CMK (cell line): ENCODE data around the gene SLC6A13.
A peak's percentile ranks its signal among the peaks of the same experiment; 100 is the strongest.
"Not testable (repeated sequence)": the region's sequence is repeated elsewhere in the genome, so short reads cannot be mapped to it uniquely, and the experiment has no call there.

Experiments used
- DNase-seq: peaks from one replicate; pipeline ENCODE4 v3.0.0-alpha.2; 2010; ENCODE audit warnings: low read depth

The SLC6A13 gene

DNA sequence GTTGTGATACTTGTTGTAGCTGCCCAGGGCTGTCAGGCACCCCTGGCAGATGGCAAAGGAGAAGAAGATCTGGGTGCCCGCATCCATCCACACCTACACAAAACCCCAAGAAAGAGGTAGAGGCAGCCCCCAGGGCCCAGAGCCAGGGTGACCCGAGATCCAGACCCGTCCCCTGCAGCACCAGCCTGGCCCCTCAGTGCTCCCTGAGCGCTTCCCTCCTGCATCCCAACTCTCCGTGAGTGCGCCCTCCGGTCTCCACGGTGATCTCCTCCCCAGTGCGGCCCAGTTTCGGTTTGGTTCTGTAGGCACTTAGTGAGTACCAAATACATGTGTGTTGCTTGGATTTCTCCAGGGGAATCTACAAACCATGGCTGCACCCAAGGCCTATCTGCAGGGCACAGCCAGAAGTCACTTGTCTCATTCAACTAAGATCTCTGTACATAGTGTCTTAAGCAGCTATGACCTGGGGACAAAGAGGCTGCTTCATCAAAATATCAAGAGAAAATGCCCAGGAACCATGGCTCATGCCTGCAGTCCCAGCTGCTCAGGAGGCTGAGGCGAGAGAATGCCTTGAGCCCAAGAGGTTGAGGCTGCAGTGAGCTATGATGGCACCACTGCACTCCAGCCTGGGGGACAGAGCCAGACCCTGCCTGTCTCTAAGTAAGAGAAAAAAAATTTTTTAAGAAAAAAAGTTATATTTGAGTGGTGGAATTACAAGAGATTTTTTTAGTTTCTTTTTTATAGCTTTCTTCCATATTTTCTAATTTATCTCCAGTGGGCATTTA, 64.5 kb downstream of the SLC6A13 start:
- no peak for DNase-seq

DNA sequence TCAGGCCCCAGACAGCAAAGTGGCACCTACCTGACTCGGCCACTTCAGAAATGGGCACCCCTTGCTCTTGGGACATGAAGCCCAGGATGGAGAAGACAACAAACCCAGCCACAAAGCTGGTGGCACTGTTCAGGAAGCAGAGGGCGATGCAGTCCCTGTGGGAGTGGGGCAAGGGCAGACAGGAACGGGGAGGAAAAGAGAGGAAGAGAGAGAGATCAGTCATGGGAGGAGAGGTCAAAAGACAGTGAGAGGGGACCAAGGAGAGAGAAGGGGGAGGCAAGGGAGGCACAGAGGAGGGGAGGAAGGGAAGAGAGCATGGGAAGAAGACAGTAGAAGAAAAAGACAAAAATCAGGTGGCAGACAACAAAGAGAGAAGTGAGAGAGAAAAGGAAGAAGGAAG, 65.3 kb downstream of the SLC6A13 start:
- DNase-seq, result no peak

DNA sequence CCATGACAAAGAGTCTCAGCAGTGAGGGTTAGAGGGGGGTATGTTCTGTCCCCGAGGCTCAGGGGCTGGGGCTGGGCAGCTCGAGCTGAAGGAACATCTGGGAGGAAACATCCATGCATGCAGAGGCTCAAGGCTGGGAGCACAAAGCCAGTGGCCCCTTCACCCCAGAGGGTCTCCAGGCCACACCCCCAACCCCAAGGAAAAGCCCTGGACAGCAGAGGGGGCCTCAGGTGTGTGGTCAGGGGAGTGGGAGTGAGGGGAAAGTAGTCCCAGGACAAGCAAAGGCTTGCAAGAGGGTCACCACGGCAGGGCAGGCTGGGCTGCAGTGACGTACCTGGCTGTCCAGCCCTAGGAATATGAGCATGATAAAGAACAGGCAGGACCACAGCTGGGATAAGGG, 66.2 kb downstream of the SLC6A13 start:
- DNase-seq, result no peak

DNA sequence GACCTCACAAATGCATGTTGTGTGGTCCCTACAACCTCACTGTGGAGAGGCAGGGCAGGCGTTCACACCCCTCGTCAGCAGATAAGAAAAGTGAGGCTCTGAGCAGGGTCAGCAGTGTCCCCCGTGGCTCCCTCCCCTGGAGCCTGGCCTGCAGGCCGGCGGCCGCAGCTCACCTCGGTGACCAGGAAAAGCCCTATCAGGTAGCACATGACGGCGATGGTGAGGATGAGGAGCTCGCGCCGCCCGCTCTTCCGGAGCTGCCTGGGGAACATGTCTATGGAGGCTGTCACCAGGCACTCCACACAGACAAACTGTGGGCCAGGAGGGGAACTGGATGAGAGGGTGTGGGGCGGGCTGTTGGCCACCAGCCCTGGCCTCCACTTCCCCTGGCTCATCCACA, 66.7 kb downstream of the SLC6A13 start:
- no peak for DNase-seq

DNA sequence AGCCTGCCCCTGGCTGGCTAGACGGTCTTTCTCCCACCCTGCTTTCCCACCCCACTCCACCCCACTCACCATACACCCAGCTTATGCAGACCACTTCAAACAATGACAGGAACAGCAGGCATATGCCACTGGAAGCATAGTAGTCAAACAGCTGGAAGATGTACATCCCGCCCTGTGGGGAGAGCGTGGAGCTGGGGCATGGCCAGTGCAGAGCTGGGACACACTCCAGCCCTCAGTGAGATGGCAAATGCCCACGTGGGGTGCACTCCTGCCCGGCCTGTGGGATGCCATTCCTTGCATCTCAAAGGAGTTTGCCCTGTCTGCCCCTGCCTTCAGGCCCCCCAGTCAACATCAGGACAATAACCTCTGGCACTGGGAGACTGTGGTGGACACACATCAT, 67.5 kb downstream of the SLC6A13 start:
- no peak for DNase-seq

DNA sequence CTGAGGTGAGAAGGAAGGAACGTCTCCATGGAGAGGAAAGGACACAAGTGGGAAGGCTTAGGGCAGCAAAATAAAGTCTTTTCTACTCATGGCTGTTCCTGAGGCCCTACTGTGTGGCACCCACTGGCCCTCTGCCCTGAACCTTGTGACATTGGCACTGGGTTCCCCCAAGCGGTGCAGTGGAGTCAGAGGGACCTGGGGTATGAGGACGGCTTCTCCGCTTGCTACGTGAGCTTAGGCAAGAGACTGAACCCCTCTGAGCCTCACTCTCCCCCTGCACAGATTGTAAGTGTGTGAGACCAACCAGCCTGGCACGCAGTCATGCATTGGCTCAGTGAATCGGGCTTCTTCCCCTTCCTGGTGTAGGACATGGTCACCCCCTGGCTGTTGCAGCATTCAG, 68.4 kb downstream of the SLC6A13 start:
- no peak for DNase-seq

DNA sequence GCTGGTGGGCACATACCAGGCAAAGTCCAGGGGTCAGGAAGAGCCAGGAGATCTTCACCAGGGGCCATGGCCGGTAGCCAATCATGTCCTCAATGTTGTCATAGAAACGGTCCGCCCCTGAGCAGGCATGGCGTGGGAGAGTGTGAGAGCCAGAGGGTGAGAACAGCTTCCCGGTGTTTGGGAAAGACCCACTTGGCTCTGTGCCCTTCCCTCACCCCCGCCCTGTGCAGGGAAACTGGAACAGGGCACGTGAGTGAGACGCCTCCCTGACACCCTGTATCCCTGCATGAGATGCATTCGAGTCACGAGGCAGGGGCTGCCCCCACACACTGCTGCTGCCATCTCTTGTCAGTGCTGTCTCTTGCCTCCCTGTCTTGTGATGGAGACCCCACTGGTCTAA, 69.4 kb downstream of the SLC6A13 start:
- DNase-seq, result no peak

DNA sequence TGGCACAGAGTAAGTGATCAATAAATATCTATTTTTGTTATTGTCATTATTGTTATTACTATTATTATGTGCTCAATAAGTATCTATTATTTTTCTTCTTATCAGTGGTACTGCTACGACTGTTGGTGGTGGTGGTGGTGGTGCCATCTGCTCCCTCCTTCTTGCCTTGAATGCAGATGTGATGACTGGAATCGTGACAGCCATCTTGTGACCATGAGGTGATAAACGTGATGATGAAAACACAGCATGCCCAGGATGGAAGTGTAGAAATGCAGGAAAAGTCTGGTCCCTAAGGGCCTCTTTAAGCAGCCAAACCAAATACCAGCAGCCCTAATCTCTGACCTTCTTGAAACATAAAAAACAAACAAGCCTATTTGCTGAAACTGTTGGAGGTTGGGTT, 71.1 kb downstream of the SLC6A13 start:
- DNase-seq, result no peak

DNA sequence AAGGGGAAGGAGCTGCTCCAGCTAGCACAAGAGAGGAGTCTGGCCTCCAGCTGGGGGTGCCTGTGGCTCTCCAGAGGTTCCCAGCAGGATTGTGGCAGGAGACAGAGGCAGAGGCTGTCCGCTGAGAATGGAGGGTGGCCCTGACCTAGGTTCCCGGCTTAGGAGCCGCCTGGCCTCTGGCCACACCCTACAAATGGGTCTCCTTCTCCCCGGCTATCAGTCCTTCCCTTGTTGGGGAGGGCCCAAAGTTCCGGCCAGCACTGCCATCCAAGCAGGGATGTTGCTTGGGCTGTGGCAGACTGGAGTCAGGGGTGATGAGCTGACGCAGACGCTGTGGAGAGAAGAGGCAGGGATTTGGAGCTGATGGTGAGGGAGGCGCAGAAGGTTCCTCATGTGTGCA, 71.8 kb downstream of the SLC6A13 start:
- DNase-seq, result no peak

DNA sequence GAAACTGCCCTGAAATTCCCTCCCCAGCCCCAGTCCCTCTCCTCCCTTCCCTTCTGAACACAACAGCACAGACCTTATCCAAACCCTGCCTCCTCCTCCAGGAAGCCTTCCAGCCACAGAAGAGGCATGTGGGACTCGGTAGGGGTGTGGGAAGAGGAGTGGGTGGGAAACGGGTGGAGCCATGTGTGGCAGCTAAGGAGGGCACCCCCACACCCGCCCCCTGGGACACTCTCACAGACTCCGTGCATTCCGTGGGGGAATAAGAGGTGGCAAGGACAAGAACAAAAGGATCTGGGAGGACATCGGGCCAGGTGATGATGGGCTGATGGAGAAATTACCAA, 73.0 kb downstream of the SLC6A13 start:
- no peak for DNase-seq

DNA sequence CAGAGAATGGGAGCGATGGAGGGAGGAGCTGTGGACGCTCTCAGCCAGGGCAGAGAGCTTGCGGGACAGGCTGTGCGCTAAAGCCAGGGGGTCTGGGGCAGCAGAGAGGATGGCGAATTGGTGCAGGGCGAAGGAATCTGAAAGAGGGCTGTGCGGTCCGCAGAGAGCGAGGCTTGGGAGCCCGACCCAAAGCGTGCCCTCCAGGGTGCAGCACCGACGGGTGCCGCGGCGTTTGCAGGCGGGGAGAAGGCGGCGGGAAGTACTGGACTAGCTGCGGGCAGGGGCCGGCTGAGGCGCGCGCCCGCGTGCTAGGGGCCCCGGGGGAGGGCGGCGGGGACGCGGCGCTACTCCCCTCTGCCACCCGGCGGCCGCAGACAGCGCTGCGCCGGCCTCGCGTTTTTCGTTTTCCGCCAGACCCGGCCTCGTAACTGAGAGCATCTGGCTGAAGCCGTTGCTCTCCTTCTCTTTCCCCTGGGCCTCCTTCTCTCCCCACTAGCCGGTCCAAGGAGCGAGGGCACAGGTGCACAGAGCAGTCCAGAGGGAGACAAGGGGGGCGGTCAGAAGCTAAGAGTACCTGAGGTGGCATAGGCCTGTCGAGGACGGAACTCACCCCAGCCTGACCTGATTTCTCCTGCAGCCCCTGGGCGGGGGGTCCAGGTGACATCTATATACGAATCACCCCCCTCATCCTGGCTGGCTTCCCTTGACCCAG, 73.6 kb downstream of the SLC6A13 start:
- no peak for DNase-seq

DNA sequence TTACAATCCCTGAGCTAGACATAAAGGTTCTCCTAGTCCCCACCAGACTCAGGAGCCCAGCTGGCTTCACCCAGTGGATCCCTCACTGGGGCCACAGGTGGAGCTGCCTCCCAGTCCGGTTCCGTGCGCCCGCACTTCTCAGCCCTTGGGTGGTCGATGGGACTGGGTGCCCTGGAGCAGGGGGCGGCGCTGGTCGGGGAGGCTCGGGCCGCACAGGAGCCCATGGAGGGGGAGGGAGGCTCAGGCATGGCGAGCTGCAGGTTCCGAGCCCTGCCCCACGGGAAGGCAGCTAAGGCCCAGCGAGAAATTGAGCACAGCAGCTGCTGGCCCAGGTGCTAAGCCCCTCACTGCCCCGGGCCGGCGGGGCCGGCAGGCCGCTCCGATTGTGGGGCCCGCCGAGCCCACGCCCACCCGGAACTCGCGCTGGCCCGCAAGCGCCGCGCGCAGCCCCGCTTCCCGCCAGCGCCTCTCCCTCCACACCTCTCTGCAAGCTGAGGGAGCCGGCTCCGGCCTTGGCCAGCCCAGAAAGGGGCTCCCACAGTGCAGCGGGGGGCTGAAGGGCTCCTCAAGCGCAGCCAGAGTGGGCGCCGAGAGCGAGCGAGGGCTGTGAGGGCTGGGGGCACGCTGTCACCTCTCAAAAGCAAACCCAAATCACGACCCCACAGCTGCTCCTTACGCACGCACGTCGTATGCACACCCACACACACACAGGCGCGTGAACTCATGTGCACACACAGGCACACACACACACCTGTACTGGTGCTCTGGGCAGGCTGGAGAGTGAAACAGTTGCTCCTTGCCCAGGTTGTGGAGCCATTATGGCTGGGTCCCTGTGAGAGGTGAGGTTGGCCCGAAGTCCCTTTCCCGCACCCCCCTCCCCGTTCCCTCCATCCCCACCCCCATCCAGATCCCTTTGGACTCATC, 74.4 kb downstream of the SLC6A13 start:
- DNase-seq, result not testable (repeated sequence)

DNA sequence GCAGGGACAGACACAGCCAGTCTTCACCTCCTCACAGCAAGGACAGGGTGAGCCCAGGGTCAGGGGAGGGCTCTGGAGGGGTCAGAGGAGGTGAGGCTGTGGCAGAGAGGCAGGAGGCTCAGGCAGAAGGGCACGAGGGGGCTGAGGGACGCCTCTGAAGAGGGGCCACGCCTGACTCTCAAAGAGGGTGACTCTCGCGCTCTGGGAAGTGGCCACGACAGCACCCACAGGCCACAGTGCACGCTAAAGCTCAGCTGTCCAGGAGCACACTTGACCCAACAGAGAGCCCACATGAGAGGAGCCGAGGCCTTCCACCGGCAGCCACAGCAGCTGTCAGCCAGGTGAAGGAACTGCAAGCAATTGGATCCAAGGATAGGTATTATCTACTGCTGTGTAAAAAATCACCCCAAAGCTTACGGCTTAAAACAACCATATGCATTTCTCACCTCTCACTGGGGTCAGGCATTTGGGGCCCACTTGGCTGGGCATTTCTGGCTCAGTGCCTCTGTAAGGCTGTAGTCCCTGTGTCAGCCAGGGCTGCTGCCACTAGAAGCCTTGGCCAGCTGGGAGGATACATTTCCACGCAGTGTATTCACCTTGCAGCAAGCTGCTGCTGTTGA, 76.5 kb downstream of the SLC6A13 start:
- DNase-seq, result no peak

DNA sequence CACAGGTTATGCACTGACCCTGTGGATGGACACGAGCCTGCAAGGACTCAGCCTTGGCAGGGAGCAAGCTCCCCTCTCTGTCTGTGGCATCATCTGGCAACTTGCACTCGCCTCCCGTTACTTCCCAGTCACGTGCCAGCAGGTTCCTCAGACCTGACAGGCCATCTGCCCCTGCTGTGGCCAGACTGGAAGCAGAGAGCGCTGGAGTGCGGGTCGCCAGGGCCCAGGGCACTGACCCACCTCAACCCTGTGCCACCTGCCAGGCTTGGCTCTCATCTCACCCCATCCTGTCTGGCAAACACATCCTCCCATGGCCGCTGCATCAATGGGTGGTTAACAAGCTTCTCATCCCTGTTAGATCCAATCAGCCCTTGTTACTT, 77.1 kb downstream of the SLC6A13 start:
- DNase-seq, result no peak

DNA sequence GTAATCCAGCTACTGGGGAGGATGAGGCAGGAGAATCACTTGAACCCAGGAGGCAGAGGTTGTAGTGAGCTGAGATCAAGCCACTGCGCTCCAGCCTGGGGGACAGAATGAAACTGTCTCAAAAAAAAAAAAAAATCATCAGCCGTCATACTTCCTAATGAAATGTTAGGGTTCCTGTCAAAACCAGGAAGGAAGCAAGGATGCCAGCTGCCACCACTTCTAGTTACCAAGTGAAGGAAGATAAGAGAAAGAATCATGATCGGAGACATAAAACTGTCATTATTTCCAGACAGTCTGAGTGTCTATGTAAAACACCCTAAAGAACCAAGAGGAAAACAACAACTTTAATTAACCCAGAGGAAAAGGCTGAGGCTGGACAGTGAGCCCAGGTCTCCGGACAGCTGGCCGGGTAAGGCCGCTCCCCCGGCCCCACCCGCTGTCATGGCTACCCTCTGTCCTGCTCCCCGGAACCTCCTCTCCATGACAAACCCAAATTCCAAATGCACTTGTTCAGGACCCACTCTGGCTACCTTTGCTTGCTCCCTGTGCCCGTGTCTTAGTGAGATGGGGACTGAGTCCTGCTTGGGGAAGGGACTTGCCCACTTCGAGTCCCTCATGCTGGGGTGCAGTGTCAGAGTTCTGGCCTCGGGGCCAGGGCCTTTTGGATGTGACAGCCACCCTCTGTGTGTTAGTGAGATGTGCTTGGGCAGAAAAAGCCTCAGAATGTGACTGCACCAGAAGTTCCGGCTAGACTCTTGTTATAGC, 77.6 kb downstream of the SLC6A13 start:
- no peak for DNase-seq

DNA sequence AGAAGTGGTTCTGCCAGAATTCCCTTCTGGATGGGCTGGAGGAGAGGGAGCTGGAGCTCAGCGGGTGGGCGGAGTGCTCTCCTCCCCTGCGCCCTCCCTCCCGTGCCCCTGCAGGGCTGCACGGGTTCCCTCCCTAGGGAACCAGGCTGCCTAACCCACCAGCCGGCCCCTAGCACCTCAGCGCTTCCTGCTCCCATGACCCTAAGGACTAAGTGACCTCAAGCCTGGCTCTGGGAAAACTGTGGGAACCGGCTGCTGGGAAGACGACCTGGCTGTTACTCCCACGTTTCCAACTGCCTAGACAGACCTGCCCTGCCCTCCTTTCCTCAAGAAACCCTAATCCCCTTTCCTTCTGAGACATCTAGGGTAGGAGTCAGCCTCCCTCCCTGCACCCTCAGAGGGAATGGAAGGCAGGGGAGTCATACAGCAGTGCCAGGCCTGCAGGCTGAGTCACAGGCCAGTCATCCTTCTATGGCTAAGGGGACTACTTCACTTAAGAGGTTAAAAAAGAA, 80.2 kb downstream of the SLC6A13 start:
- no peak for DNase-seq

DNA sequence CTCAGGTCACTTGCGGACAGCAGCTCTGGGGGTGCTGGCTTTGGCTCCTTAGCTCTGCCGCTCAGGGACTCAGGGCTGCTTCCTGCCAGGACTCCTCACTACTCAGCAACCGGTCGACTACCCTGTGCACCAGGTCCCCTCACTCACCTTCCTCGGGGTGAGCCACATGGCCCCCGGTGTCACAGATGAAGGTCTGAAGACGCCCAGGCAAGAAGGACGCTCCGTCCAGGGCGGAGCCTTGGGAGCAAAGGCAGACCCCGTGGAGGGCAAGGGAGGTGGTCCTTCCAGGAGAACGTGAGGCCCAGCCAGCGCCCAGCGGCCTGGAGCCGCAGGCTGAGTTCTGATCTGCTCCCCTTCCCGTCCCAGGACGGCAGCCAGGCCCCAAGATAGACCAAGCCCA, 80.7 kb downstream of the SLC6A13 start:
- DNase-seq, result no peak

DNA sequence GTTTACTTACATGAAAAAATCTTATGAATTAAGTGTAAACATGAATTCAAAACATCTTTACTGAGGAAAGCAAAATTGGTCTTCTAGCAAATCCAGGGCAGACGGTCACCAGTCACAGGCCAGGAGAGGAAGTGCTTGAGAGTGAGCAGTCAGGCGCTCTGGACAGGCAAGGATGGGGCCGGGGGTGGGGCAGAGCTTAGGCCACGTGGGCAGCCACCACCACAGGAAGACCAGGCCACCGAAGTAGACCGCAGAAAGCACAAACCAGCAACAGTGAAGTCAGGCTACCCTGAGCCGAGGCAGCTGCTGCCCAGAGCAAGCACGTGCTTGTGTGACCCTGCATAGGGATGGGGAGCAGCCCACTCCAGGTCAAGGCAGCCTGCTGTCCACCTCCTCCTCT, 82.2 kb downstream of the SLC6A13 start:
- peak; percentile 60 for DNase-seq

DNA sequence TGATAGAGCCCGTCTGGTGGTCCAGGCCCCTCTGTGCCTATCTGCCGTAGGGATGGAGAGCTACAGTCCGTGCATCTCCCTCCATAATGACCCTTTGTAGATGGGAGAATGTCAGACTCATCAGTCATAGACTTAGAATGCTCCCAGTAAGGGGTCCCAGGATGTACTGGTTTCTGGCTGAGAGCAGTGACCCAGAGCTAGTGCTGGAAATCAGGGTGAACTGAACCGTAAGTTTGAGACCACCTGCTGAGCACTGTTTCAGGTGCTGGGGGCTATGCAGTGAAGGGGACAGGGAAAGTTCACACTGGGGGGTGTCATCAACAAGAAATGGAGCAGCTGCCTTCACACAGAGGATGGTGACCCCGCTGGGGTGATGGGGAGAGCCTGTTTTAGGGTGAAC, 82.8 kb downstream of the SLC6A13 start:
- DNase-seq, result no peak

DNA sequence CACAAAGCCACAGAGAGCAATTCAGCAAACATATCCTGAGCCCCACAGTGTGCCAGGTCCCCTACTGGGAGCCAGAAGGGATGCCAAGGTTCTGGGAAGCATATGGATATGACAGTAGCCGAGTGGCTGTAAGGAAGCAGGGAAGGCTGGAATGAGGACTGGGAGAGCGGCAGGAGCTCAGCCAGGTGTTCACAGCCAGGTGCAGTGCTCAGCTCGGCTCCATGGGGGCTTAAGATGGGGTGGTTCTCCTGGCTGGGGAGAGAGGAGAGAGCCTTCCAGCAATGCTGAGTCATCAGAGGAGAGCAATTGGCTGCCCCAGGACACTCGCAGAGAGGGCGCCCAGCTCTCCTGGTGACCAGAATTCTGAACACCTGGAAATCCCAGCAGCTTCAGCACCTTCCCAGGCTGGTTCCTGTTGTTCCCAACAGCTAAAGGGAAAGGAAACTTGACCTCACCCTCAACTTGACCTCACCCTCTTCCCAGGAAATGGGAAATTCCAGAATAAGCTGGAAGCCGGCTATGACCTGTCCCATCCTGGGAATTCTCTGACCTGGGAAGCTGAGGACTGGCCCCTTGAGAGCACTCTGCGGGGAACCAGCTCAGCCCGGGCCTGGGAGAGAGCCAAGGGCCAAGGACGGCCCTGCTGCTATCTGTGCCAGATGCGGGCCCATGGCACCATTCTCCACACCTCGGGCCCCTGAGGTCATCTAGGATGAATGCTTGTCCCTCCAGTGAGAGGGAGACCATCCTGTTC, 83.3 kb downstream of the SLC6A13 start:
- DNase-seq, result no peak

DNA sequence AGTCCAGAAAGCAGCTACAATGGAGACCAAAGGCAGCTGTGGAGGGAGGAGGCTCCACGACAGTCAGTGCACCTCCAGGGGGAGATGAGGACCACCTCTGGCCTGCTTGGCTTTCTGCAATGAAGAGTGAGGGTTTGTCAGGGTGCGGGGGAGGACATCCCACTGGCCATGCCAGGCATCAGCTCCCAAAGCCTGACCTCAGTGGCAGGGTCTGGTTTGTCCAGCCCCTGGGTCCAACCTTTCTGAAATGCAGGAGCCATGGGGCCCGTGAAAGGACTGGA, 83.9 kb downstream of the SLC6A13 start:
- no peak for DNase-seq
